Measurements from ENCODE around the gene IL2RG.

Gene IL2RG

DNA sequence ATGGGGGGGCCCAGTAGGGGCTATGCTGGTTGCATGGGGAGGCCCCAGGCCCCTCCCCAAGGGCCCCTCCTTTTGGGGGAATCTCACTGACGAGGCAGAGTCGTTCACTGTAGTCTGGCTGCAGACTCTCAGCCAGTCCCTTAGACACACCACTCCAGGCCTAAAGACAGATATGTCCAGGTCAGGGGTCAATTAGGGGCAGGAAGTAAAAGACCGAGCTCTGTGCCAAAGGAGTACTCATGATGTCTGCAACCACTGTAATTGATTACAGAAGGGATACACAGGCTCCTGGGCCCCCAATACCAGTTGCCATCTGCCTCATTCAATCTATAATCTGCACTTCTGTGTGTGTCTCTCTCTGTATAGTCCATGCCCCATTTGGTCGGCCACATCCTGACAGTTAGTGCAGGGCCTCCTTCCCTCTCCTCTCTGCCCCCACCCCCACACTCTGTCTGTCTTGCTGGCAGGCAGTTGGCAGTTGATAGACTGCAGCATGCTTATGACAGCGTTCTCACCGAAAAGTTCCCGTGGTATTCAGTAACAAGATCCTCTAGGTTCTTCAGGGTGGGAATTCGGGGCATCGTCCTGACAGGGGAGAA is 3.5 kb downstream of the IL2RG start:
- no peak for DNase-seq

DNA sequence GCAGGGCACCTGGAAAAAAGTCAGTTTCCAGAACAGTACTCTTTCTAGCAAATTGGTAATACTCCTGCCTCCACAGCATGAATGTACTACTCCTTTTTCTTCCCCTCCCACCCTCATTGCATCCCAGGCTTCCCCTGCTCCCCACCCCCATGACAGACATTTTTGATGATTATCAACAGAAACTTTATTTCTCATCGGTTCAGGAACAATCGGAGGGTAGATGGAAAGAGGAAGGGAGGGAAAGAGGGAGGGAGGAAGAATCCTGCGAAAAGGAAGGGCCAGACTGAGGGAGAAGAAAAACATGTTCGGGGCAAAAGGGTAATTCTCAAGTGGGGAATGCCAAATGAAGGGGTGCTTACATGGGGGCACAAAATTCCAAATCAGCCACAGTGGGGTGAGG is 4.1 kb downstream of the IL2RG start:
- DNase-seq: no peak

DNA sequence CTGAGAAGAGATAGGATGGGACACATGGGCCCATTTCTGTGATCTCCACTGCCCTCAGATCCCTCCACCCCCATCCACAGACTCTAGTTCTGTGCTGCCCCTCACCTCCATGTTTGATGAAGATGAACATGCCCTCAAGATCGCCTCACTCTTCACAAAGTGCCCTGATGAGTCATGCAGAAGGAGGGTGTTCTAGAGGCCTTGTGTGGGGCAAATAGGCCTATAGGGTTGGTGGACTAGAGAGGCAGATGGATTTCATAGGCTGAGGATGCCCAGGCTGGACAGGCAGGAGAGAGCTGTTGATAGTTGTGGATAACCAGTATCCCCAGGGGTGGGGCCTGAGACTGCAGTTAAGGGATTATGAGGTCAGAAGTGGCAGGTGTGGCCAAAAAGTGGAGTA is 5.0 kb downstream of the IL2RG start, which contains the start of gene CXorf65:
CXorf65 (minus strand) TSS at position 314 of the 400 bp plus-strand sequence; CDS start at position 130, 184 bp downstream.
- no peak for DNase-seq

DNA sequence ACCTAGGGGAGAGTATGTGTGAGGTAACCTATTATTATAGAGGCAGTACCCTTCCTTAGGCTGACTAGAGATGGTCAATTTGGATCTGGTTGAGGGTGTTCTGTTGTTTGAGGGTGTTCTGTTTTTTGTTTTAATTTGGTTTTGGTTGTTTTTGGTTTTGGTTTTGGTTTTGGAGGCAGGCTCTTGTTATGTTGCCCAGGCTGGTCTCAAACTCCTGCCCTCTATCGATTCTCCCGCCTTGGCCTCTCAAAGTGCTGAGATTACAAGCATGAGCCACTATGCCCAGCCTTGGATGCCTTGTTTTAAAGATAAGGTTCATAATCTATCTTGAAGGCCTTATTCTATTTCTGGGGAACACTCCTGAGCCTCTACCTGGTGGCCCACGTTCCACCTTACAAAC is 5.7 kb downstream of the IL2RG start:
- no peak for DNase-seq

DNA sequence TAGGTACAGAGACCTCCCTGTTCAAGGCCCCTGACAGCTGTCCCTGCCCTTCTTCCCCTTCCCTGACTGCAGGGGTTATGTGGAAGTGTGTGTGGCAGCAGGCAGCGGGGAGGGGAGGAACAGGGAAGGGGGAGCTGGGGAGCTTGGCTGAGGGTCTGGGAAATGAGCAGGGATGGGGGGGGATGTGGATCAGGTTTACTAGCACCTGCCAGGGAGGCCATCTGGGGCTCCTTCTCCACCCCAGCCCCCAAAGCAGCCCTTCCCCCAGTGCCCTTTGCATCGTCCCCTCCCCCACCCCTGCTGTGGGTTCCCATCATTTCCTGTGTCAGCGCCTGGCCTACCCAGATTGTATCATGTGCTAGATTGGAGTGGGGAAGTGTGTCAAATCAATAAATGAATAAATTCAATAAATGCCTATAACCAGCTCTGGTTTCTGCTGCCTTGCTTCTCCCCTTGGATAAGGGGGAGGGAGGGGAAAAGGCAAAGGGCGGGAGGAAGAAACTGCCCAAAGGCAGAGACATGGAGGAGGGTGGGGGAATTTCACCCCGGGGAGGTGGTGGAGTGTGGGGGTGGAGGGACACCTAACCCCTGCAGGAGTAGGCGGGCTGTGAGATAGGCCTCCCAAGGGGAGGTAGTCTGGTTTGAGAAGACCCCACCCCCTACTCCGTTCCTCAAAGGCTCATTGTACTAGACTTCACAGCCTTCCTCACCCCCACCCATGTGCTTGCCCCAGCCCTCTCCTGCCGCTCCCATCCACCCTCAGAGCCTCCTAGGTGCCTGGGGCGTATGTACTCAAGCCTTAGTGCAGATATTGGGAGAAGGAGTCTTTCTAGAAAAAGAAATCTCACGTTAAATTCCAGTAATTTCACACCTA is 8.0 kb downstream of the IL2RG start:
- peak in 2 of 3 experiments; percentile 49 to 73 for DNase-seq

DNA sequence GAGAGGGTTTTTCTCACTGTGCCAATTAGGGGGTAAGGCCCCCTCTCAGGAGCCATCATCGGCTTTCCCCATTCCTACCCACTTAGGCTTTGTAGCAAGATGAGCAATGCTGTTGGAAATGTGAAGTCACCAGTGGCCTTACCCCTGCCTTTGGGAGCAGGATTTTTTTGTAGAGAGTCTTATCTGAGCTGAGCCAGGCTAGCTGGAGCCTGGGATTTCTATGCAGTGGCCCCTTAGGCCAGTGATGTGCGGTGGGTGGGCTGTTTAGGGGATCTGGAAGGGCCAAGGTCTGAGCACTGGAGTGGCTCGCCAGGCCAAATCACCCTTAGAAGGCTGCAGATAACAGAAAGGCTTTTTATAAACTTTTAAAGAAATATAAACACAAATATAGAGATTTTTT is 9.1 kb downstream of the IL2RG start:
- DNase-seq: no peak

DNA sequence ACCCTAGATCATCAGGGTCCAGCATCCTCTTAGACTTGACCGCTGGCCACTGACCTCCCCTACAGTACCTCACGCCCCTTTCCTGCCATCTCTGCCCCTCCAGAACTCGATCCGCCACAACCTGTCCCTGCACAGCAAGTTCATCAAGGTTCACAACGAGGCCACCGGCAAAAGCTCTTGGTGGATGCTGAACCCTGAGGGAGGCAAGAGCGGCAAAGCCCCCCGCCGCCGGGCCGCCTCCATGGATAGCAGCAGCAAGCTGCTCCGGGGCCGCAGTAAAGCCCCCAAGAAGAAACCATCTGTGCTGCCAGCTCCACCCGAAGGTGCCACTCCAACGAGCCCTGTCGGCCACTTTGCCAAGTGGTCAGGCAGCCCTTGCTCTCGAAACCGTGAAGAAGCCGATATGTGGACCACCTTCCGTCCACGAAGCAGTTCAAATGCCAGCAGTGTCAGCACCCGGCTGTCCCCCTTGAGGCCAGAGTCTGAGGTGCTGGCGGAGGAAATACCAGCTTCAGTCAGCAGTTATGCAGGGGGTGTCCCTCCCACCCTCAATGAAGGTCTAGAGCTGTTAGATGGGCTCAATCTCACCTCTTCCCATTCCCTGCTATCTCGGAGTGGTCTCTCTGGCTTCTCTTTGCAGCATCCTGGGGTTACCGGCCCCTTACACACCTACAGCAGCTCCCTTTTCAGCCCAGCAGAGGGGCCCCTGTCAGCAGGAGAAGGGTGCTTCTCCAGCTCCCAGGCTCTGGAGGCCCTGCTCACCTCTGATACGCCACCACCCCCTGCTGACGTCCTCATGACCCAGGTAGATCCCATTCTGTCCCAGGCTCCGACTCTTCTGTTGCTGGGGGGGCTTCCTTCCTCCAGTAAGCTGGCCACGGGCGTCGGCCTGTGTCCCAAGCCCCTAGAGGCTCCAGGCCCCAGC is 10.5 kb downstream of the IL2RG start:
- DNase-seq: no peak

DNA sequence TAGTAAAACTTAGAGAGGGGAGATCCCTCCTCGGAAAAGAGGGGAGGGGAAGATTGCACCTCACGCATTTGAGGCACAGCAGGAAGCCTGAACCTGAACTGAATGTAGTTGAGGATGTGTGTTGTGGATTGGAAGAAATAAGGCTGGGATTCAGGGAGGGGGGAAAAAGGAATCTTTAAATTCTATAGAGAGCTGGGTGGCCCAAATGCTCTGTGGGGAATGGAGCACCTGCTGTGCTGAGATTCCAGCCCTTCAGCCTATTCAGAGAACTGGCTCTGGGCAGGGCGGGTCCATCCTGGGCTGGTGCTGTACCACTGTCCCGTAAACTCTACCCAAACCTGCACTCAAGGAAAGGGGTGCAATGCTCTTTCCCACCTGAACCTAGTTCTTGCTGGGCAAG is 11.6 kb downstream of the IL2RG start:
- no peak for DNase-seq

DNA sequence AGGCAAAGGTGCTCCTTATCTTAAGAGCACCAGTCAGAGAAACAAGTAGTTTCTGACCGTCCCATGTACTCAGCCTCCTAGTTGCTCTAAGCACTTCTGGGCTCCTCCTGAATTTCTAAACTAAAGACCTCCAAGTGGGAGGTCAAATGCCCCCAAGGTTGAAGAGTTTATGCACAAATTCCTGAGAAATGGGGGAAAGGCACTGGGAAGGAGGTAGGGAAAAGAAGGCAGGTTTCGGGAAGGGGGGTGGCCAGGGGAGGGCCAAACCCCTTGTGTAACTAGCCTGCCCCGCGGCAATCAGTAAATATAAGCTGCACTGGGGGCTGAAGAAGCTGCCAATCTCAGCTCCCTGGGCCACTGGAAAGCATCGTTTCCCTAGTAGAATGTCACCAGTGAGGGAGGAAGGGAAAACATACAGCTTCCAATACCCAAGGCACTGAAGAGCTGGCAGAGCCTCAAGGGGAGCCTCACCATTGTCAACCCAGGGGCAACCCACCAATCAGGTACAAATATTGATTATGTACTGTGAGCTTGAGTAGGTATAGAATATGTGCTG is 12.3 kb downstream of the IL2RG start:
- DNase-seq: no peak

DNA sequence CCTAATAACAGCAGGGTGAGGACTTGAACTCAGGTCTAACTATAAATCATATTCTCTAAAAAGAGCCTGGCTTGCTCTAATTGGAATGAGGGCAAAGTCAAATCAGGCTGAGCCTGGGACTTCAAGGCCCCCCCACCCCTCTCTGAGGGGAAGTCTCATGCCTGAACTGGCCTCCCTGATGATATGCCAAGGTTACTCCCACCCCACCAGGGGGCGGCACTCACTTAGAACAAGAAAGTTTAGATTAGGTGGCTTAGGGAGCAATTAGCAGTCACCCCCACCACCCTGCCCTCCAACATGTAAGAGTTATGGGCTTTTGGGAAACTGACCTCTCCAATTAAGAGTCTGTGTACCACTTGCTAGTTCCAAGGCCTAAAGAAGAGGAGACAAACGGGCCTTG is 13.1 kb downstream of the IL2RG start:
- peak in 2 of 3 experiments; percentile 14 to 36 for DNase-seq

DNA sequence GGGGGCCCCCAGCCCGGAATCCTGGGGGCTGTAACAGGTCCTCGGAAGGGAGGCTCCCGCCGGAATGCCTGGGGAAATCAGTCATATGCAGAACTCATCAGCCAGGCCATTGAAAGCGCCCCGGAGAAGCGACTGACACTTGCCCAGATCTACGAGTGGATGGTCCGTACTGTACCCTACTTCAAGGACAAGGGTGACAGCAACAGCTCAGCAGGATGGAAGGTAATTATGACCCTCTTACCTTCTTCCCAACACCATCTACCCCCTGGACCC is 14.7 kb downstream of the IL2RG start:
- DNase-seq: peak in 1 of 3 experiments; percentile 30

DNA sequence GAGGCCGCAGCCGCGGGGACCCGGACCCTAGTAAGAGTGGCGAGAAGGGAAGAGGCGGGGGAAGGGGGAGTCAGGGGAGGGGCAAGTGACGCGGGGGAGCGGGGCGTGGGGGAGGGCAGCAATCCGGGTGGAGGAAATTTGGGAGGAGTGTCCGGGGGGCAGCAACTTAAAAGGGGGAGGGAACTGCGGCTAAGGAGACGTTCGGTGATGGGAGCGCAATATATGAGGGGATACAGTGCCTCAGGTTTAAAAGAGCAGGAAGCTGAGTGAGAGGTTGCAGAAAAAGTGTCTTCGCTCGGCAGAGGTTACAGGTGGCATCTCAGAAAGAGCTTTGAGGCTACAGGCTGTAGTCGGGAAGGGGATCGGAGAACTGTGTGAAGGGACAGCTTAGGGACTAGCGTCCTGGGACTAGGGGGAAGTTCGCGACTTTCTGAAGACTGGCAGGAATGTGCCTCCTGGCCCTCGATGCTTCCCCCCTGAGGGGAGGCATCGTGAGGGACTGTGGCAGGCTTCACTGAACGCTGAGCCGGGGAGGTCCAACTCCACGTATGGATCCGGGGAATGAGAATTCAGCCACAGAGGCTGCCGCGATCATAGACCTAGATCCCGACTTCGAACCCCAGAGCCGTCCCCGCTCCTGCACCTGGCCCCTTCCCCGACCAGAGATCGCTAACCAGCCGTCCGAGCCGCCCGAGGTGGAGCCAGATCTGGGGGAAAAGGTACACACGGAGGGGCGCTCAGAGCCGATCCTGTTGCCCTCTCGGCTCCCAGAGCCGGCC is 15.2 kb downstream of the IL2RG start:
- DNase-seq: peak; percentile 31 to 71 (median 56)

DNA sequence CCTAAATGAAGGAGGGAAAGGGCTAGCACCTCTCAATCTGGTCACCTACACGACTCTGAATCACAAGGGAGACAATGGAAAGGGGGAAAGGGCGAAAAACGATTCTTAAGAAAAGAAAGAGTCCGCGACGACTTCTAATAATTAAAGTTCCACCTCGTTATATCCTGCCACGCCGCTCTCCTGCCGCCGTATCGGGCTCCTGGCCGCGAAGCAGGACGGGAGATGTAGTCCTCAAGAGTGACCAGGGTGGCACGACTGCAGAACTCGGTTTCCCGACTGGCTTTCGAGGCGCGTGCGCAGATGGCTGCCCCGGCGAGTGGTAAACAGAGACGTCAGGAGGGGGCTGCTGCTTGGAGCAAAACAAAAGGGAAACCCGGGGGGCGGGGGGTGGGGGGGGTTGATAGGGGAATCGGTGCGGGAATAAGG is 15.8 kb downstream of the IL2RG start, which contains the start of gene FOXO4:
FOXO4 (plus strand) TSS at position 297 of the 426 bp plus-strand sequence. CDS start 678 bp downstream, outside the sequence.
- DNase-seq: peak; percentile 76 to 89 (median 84)

DNA sequence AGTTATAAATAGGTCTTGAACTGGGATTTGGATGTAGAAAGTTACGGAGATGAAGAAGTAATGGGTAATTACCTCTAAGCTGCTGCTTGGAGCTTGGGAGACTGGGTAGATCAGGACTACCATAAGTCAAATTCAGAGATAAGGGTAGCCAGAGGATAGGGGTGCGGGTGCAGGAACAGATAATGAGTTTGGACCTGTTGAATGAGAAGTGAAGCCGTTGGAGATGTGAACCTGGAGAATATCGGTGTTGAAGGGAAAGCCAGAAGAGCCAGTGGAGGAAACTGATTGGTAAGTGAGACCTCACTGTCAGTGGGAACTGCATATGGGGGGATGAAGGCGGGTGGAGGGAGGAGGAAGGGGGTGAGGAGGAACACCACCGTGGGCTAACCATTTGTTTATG is 16.3 kb downstream of the IL2RG start:
- DNase-seq: no peak

DNA sequence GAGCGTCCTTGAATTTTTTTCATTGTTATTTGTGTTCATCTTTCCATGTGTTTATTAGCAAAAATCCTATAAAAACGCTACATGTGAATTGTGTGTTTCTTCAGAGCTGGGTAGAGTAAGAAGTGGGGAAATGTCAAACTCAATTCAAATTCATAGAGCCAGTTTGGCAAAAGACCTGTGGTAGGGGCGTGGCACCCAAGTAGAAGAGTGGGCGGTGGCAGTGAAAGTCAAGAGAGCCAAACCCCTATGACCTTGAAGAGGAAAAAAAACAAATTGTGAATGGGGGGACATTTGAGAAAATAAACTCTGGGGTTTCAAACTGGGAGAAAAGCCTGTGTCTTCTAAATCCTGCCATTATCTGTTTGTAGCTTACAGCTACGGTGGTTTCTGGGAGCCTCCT is 20.1 kb downstream of the IL2RG start:
- no peak for DNase-seq

DNA sequence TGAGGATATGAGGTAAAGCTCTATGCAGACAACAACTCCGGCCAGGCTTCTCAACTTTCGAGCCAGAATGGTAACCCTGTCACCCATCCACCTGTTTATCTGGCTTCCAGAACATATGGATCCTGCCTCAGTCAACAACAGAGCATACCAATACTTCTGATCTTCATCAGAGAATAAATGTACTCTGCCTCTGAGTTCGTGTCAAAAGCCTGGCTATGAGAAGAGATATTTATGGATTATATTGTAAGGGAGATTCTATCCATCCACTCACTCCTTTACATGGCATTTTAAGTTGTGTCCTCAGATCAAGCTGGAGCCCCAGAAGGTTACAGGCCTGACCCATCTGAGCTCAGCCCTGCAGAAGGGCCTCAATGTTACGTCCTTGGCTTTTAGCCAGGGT is 25.5 kb downstream of the IL2RG start:
- no peak for DNase-seq

DNA sequence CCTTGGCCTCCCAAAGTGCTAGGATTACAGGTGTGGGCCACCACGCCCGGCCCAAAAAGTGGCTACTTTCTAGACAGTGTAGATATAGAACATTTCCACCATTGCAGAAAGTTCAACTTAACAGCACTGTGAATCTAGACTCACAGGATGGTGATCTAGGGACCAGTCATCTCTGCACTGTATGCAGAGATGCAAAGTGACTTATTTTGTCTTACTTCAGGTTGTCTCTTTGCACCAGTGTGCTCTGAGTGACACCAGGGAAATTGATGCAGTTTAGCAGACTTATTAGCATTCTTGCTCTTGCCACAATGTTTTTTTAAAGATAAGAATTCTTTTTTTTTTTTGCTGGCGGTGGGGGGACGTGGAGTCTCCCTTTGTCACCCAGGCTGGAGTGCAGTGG is 28.6 kb downstream of the IL2RG start:
- no peak for DNase-seq

DNA sequence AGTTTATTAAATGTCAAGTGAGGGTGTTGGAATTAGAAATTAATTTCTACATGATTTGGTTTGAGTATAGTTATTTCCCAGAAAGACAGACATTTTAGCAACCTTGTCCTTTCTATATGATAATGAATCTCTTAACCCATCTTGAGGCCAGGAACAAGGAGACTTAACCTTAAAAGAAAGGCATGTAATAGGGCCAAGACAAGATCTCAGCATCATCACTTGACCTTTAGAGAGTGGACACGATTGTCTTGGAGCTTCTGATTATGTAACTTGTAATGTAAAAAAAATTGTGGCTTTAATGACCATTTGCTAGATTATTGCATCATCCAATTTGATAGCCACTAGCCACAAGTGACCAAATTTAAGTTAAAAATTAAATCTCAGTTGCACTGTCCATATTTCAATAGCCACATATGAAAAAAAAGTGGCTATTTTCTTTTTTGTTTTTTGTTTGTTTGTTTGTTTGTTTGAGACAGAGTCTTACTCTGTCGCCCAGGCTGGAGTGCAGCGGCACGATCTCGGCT is 29.2 kb downstream of the IL2RG start:
- no peak for DNase-seq

DNA sequence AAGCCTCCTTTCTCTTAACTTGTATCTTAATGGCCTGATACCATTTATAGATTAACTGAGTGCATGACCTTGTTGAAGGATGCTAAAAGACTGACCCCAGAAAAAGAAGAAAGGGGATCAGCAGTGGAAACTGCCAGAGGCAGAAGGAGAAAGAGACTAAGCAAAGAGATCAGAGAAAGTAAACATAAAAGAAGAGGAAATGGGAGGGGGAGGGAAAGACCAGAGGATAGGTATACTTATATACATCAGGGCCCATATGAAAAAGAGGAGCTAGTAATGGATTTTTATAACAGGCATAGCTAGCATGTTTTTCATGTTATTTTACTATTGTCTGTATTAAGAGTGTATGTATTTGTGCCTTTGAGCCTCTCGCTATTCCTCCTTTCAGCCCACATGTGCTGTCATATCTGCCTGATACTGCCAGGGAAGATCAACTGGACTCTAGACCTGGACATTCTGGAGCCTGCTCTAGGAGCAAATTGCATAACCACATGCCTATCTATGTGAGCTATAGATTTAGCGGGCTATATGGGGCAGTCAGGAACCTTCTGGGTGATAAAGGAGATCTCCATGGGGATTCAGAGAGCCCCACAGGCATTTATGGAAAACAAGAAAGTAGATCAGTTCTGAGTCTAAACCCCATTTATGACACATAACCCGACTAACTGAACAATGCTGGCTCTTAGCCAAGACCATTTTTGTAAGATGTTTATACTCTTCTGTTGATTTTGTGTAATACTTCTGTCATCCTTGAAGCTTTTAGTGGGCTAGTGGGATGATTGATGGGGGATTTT is 29.9 kb downstream of the IL2RG start:
- DNase-seq: peak in 1 of 3 experiments; percentile 51

DNA sequence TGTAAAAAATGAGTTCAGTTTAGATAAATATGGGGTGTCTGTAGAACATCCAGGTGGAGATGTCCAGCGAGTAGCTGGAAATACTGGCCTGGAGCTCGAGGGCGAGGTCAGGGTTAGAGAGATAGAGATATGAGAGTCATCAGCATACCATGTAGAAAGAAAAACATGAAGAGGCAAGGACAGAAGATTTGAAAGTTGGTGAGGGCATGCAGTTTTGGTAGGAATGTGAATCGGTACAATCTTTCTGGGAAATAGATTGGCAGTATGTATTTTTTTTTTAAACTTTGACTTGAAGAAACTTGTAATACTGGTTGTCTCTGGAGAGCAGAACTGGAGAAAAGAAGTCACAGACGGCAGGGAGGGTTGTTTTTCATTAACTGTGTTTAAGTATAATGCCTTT is 40.8 kb downstream of the IL2RG start:
- no peak for DNase-seq
